ENCODE results near the gene GCKR.

GRCh38 chr2:27552941-27553340 is 56.3 kb downstream of the GCKR start:
- TF ChIP-seq CTCF (IDR thresholded peaks at IDR 0.05) (no peak), POLR2A (IDR thresholded peaks at IDR 0.05) (no peak)
